Sigmoid colon (tissue), 7 donors: Measurements from ENCODE around the gene LVRN. TPM values are rescaled to one million over a fixed set of nuclear protein-coding genes. Genes with fewer than 3 reads are reported as not detected.

ENCODE experiments used
- DNase-seq: peaks from one replicate; pipeline ENCODE4 v3.0.0-alpha.2; 2019
- H3K27ac ChIP-seq, 4 donors: fragments of 200-600 bp; sonication (generic); one replicate each; pipeline ENCODE4 v1.5.1; 2016 to 2019; ENCODE audit warnings: mild to moderate bottlenecking in 1 of 4
- H3K27me3 ChIP-seq, 3 donors: fragments of 200-600 bp; sonication (generic); one replicate each; pipeline ENCODE4 v1.5.1; 2019; ENCODE audit warnings: mild to moderate bottlenecking in 1 of 3
- H3K36me3 ChIP-seq, 4 donors: fragments of 200-600 bp; sonication (generic); one replicate each; pipeline ENCODE4 v1.5.1; 2016 to 2019
- H3K4me1 ChIP-seq, 4 donors: fragments of 200-600 bp; sonication (generic); one replicate each; pipeline ENCODE4 v1.5.1; 2017 to 2019
- H3K4me3 ChIP-seq, 4 donors: fragments of 200-600 bp; sonication (generic); one replicate each; pipeline ENCODE4 v1.5.1; 2017 to 2019; ENCODE audit warnings: mild to moderate bottlenecking in 2 of 4, moderate library complexity in 1 of 4
- H3K9me3 ChIP-seq, 4 donors: fragments of 200-600 bp in 3 of 4; sonication (generic) in 3 of 4; one replicate each; pipeline versions ENCODE4 v1.5.1 to v1.6.1; 2013 to 2019
- EP300 ChIP-seq, 4 donors: sonication (generic); formaldehyde crosslinking; IDR thresholded peaks; one replicate each; pipeline ENCODE4 v1.6.1; 2017; ENCODE audit warnings: antibody characterized with exemption in 4 of 4
- POLR2A ChIP-seq, 2 donors: fragments of 450-650 bp; IDR thresholded peaks; one replicate each; pipeline ENCODE4 v1.6.1; 2016; ENCODE audit warnings: antibody characterized with exemption in 2 of 2, mild to moderate bottlenecking in 2 of 2, moderate library complexity in 2 of 2
- POLR2AphosphoS5 ChIP-seq, 4 donors: sonication (generic); formaldehyde crosslinking; IDR thresholded peaks; one replicate each; pipeline ENCODE4 v1.6.1; 2017; ENCODE audit warnings: antibody characterized with exemption in 4 of 4
- WGBS, 2 donors: extraction: QIAGEN DNeasy Blood & Tissue Kit; methylation state at CpG; one replicate each; pipeline ENCODE4 v1.1.7; 2013; 5-methylcytosine and 5-hydroxymethylcytosine counted together
- intact Hi-C: fragments of 100-400 bp; cut with DNase I; formaldehyde crosslinking; loops from one replicate; pipeline ENCODE4 v1.15.1; 2023
- polyA plus RNA-seq, 3 donors: library from polyadenylated mRNA; stranded (reverse); fragments of 200-250 nt; gene quantifications; one replicate each; pipeline ENCODE4 v1.2.3, GENCODE V29; 2013
- total RNA-seq, 4 donors: library from RNA; depleted of rRNA; stranded (reverse); fragments of >200 nt; gene quantifications; one replicate each; pipeline ENCODE4 v1.1.0, GENCODE V29; 2016
- TF ChIP-seq, protein P1 (sequence below), 4 experiments: fragments of 450-650 bp in 3 of 4; fragments of 200-600 bp in 1 of 4; IDR thresholded peaks; one replicate each; pipeline ENCODE4 v1.5.1; 2016 to 2019; ENCODE audit warnings: antibody characterized with exemption in 4 of 4, mild to moderate bottlenecking in 3 of 4, moderate library complexity in 2 of 4
- donor health status: healthy with polysubstance abuse.
- donor health status: Bipolar disorder and iron deficiency.
- donor health status: healthy.

Gene LVRN
- total and polyA plus RNA-seq, 7 donors, result 0.23 to 8.4 (median 3.9) TPM

DNA sequence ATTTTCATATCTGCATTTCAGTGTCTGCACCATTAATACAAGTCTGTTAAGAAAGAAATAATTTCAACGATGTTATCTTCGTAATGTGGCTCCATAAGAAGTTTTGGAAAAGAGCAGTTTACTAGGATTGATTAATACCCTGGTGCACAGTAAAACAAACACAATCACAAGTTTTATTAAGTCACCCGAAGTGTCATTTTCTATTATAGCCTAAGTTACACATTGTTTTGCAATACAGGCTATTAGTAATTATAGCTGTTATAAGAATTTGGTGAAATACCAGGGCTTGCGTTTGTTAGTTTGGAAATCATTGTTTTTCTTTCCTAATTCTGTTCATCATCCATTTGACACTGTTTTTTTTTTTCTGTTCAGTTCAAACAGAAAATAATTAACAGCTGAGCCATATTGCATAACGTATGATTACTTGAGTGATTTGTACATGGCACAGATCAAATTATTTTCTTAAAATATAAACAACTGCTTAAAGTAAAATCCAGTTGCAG lies 30.6 kb downstream of the LVRN start:
- Histone ChIP-seq H3K27me3 (no peaks in the 10 kb centered on the region), H3K4me3 (no peak overlapping the region), H3K9me3 (no peaks in the 10 kb centered on the region), H3K4me1 (no peaks in the 10 kb centered on the region), H3K36me3 (no peaks in the 10 kb centered on the region), H3K27ac (no peak overlapping the region)
- intact Hi-C loops, result no loop called here
- 60 to 79% methylated on average over 5 of the region's 5 CpGs for WGBS, 2 donors
- TF ChIP-seq EP300 (IDR thresholded peaks at IDR 0.05) (no peak), POLR2A (IDR thresholded peaks at IDR 0.05) (no peak), POLR2AphosphoS5 (IDR thresholded peaks at IDR 0.05) (no peak)
- TF ChIP-seq, protein P1, sequence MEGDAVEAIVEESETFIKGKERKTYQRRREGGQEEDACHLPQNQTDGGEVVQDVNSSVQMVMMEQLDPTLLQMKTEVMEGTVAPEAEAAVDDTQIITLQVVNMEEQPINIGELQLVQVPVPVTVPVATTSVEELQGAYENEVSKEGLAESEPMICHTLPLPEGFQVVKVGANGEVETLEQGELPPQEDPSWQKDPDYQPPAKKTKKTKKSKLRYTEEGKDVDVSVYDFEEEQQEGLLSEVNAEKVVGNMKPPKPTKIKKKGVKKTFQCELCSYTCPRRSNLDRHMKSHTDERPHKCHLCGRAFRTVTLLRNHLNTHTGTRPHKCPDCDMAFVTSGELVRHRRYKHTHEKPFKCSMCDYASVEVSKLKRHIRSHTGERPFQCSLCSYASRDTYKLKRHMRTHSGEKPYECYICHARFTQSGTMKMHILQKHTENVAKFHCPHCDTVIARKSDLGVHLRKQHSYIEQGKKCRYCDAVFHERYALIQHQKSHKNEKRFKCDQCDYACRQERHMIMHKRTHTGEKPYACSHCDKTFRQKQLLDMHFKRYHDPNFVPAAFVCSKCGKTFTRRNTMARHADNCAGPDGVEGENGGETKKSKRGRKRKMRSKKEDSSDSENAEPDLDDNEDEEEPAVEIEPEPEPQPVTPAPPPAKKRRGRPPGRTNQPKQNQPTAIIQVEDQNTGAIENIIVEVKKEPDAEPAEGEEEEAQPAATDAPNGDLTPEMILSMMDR (IDR thresholded peaks at IDR 0.05), result no peak
- no peak for DNase-seq

DNA sequence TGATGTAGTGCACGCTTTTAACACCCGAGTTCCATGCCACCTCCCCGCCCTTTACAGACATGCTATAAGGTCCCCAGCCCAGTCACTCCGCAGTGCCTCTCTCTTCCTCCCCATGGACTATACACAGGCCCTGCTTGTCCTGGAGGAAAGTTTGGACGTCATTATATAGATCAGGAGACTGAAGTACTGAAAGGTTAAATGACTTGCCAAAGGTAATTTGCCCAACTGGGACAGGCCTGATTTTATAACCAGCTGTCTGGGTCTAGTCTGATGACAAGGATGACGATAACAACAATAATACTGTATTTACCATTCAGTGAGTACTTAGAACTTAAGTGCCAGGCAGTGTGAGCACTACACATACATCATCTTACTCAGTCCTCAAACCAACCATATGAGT lies 33.1 kb downstream of the LVRN start:
- intact Hi-C loops, result no loop called here
- no peak overlapping the region for H3K27ac ChIP-seq
- H3K4me3 ChIP-seq, result no peak overlapping the region
- no peaks in the 10 kb centered on the region for H3K4me1 ChIP-seq
- 80 to 88% methylated on average over 6 of the region's 6 CpGs for WGBS, 2 donors
- no peaks in the 10 kb centered on the region for H3K36me3 ChIP-seq
- H3K27me3 ChIP-seq, result no peaks in the 10 kb centered on the region
- no peaks in the 10 kb centered on the region for H3K9me3 ChIP-seq
- no peak for TF ChIP-seq POLR2A (IDR thresholded peaks at IDR 0.05)
- no peak for TF ChIP-seq POLR2AphosphoS5 (IDR thresholded peaks at IDR 0.05)
- TF ChIP-seq, protein P1 (IDR thresholded peaks at IDR 0.05), result no peak
- no peak for TF ChIP-seq EP300 (IDR thresholded peaks at IDR 0.05)
- no peak for DNase-seq

DNA sequence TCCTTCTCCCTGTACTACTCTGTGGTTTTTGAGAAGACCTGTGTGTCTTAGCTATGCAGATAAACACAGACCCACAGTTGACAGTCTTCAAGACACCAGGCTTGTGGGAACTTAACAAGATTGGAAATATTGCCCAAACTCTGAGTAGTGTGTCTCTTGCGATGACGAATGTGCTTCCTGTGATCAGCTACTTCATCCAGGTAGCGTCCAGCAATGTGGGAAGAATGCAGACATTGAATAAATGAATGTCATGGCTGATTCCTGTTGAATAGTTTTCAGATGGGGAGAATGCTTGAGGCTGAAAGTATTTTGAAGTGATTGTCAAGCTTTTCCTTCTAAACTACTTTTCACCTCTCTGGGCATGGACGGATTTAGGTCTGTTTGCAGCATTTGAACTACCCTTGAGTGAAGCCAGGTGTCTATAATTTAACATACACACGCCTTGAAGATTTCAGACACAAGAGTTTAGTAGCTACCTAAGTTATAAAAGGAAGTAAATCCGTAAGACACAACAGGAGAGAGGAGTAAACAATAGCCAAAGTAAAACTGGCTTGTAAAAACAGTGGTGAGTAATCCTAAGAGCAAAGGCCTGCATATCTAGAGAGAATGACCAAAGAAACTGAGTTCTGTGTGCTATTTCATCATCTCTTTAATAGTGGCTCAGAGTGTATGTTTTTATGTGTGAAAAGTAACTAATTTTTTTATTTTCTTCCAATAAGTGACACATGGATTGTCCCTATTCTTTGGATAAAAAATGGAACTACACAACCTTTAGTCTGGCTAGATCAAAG lies 40.0 kb downstream of the LVRN start:
- no peaks in the 10 kb centered on the region for H3K9me3 ChIP-seq
- no peak for DNase-seq
- no peaks in the 10 kb centered on the region for H3K36me3 ChIP-seq
- no peak overlapping the region for H3K4me3 ChIP-seq
- intact Hi-C loops, result no loop called here
- no peak overlapping the region for H3K27ac ChIP-seq
- no peaks in the 10 kb centered on the region for H3K27me3 ChIP-seq
- no peaks in the 10 kb centered on the region for H3K4me1 ChIP-seq
- 57 to 71% methylated on average over 6 of the region's 6 CpGs for WGBS, 2 donors
- TF ChIP-seq POLR2A (IDR thresholded peaks at IDR 0.05), result no peak
- TF ChIP-seq POLR2AphosphoS5 (IDR thresholded peaks at IDR 0.05), result no peak
- TF ChIP-seq, protein P1 (IDR thresholded peaks at IDR 0.05), result no peak

DNA sequence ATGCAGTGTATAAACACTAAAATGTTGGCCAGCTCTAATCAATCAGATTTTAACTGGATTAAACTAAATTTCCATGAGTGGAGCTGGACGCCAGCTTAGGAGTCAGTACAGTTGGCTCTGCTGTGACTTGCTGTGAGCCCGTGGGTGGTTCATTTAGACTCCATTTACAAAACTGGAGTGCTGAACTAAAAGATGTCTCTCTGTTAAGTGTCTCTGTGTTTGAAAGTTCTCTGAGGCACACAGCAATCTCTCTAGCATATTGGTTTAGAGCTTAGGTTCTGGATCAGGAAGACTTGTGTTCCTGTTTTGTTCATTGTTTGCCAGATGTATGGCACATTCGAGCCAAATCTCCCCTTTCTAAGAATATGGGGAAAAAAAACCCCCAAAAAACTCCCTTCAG lies 42.0 kb downstream of the LVRN start:
- 83 to 86% methylated on average over 3 of the region's 3 CpGs for WGBS, 2 donors
- no peak for TF ChIP-seq EP300 (IDR thresholded peaks at IDR 0.05)
- no peak for TF ChIP-seq POLR2AphosphoS5 (IDR thresholded peaks at IDR 0.05)
- TF ChIP-seq, protein P1 (IDR thresholded peaks at IDR 0.05), result no peak
- DNase-seq, result no peak
- Histone ChIP-seq H3K36me3 (no peaks in the 10 kb centered on the region), H3K27me3 (no peaks in the 10 kb centered on the region), H3K4me1 (no peaks in the 10 kb centered on the region), H3K27ac (no peak overlapping the region), H3K9me3 (no peaks in the 10 kb centered on the region), H3K4me3 (no peak overlapping the region)
- intact Hi-C loops, result no loop called here
